HG02678 (cell line): Measurements from ENCODE around the gene C11orf58.

Experiments
- ATAC-seq: cut with Tn5 transposase; IDR thresholded peaks from one replicate; pipeline ENCODE4 v1.9.1; 2021; ENCODE audit warnings: mild to moderate bottlenecking, moderate library complexity; ENCODE audit not compliant: unreplicated experiment

C11orf58 gene

DNA sequence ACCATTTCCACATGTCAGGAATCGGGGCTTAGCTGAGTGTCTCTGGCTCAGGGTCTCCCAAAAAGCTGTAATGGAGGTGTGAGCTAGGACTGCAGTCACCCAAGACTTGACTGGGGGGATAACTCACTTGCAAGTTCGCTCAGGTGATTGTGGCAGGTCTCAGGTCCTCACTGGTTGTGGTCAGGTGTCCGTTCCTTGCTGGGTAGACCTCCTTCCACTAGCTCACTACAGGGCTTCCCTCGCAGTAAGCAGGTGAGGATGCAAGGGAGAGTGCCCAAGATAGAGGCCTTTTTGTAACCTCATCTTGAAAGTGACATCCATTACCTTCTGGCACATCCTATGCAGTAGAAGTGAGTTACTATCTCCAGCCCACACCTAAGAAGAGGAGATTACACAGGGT is 29.5 kb downstream of the C11orf58 start:
- ATAC-seq = no peak

- no peak for ATAC-seq
Measured at GRCh38 chr11:16769386-16769785, 30.9 kb downstream of the C11orf58 start.

GRCh38 chr11:16770016-16770415 is 31.6 kb downstream of the C11orf58 start:
- no peak for ATAC-seq

- no peak for ATAC-seq
Measured at GRCh38 chr11:16771350-16772140, 33.1 kb downstream of the C11orf58 start.

DNA sequence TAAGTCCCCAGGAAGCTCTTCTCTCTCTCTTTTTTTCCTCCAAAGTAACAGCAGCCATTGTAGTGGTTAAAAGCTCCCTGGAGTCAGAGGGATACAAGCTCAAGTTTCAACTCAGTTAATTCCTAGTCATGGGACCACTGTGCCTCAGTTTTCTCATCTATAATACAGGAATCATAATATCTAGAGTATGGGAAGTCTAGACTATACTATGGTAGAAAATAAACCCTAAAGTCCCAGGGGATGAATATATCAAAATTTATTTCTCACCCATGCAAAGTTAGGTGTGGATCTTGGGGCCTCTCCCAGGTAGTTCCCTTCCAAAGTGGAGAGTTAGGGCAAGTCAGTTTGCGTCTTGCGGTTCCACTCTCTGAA is 33.7 kb downstream of the C11orf58 start:
- no peak for ATAC-seq

DNA sequence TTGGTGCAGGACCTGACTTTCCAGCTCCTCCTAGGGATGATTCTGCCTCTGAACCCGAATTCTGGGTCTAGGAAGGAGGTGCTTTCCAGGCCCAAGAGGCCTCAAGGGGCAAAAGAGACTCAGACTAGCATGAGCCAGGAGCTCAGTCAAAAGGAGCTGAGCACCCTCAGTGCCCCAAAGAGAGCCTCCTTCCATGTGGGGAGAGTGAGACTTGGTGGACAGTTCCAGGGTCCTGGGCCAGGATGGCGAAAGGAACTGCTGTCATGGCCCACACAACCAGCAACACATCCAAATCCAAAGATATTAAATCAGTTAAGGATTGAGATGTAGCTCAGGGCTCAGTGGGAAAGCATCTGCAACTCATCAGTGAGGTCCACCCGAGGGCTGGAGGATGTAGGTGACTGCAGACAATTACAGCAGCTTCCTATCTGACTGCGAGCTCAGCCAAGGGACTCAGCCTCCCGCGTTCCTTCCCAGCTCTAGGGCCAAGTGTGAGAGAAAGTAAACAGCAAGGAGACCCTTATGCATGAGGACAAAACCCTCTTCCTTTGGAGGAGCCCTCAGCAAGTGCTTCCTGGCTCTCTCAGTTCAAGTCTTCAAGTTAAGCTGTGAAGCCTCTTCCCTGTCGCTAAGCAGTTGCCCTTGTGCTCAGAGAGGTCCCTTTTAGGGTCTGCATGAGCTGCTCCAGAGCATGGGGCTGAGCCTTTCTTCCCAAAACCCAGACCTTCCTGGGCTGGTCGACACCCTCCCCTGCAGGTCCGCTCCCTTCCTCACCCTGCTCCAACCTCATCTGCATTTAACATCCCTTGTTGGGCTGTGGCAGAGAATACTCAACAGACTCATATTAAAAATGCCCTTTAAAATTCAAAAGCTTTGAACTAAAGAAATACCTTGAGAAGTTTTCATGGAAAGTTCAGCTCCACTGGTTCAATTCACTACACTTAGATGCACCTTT is 35.8 kb downstream of the C11orf58 start:
- no peak for ATAC-seq

DNA sequence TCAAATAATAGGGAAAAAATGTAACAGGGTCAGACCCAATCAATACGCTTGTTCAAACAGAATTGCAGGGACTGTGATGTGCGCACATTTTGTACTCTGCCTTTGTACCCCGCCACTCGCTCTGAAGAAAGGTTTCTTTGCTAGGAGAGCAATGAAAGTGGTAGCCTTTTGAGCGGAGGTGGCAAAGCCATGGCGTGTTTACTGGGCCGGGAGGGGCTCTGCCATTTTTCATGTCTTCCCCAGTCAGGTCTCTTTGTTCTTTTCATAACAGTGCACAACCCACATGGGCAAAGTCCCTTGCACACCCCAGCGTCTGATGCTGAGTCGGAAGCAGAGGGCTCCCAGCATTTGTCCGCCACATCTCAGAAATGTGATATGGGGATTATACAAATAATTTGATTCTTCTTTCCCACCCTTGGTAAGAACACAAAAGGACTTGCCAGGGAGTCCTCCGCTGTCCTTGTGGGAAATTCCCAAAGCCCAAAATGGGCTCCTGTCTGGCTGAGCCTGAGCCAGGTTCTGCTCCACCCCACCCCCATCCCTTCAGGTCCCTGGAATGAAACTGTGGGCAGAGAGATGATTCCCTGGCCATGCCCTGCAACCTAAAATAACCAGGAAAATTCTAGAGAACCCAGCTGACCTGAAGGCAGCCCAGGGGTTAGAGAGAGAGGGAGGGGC is 36.6 kb downstream of the C11orf58 start:
- ATAC-seq = no peak

- no peak for ATAC-seq
Measured at GRCh38 chr11:16775614-16776283, 37.3 kb downstream of the C11orf58 start.

DNA sequence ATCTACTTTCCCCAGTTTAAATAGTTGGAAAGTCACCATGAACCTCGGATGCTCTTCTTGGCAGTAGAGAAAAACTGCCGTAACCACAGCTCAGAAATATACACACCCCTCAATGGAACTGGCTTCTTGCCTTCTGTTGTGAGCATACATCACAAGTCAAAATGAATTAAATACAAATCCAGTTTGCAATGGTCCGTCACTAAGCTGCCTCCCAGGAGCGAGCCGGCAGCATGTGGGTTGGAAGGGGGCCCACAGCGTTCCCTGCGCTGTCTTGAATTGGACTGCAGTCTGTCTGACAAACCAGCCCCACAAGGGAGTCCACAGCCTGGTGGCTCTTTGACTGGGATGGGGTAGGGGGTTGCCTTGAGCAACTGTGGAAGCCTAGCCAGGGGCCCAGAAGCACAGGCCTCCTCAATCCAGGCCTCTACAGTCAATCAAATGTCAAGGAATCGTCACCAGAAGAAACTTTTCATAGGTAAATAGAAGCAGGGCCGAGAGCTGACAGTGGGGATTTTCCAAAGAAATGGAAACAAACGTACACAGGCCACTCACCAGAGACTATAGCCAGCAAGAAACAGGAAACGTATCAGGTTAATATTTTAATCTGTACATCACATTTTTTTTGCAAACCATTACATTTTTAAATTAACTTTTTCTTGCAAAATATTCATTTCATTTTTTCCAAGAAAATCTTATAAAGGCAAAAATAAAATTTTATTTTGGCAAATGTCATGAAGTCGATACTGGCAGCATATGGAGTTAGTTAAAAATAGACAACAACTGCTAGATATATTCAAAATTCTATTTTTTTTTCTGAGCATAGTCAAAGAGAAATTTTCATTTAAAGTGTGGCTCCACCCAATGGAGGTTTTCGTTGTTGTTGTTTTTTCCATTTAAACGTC is 38.5 kb downstream of the C11orf58 start:
- ATAC-seq = no peak

- no peak for ATAC-seq
Measured at GRCh38 chr11:16777613-16777975, 39.1 kb downstream of the C11orf58 start.

- no peak for ATAC-seq
Measured at GRCh38 chr11:16778286-16778685, 39.8 kb downstream of the C11orf58 start.

DNA sequence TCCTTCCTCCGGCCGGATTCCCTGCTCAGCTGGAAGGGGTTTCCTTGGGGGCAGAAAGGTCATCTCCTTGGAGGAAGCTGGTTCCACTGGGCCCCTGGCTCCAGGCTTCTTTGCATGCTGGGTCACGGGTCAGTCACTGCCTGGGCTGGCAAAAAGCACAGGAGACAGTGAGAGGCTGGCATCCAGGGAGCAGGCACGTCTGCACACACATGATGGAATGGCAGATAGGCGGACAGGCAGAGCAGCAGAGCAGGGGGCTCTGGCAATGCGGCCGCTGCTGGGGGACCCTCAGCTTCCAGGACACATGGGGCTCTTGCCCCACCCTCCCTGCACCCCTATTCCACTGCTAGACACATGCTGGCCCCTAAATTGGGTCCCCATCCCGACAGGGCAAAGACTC is 40.4 kb downstream of the C11orf58 start:
- no peak for ATAC-seq

- no peak for ATAC-seq
Measured at GRCh38 chr11:16779436-16779835, 41.0 kb downstream of the C11orf58 start.

GRCh38 chr11:16780146-16780545 is 41.7 kb downstream of the C11orf58 start:
- ATAC-seq = no peak

GRCh38 chr11:16780698-16781550 is 42.5 kb downstream of the C11orf58 start:
- ATAC-seq = no peak

- no peak for ATAC-seq
Measured at GRCh38 chr11:16781936-16782919, 43.8 kb downstream of the C11orf58 start.

DNA sequence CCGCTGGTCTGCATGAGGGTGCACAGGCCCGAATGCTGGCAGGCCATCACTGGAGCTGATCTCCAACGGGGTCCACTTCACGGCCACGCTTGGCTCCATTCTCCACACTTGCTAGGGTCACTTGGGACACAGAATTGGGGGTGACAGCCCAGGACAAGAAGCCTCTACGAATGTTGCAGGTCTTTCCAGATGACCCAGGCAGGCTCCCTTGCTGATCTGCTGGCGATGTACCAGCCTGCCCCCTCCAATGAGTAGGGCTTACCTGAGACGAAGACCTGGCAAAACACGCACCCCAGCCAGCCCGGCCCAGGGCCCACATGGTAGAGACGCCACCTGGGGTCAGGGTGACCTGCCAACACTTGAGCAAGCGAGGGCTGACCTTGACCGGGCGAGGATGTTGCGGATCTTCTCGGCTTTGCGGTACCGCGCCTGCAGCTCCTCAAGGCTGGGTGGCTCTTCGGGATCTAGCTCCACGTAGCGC is 44.9 kb downstream of the C11orf58 start:
- no peak for ATAC-seq

- no peak for ATAC-seq
Measured at GRCh38 chr11:16784097-16784496, 45.6 kb downstream of the C11orf58 start.
